SK-N-MC (cell line): ENCODE measurements around the gene EPHB3.

Experiments used
- EZH2 ChIP-seq: fragments of 200-600 bp; sonication (generic); IDR thresholded peaks from one replicate; pipeline ENCODE4 v1.6.1; 2017; ENCODE audit warnings: antibody characterized with exemption
- FOXP2 ChIP-seq: optimal IDR thresholded peaks from 2 replicates; pipeline ENCODE3; 2011; ENCODE audit warnings: mild to moderate bottlenecking, moderate library complexity; ENCODE audit not compliant: insufficient read depth; ENCODE audit errors: extremely low read length, control extremely low read depth
- POLR2AphosphoS5 ChIP-seq: IDR thresholded peaks from 2 replicates; pipeline ENCODE4 v1.6.1; 2012; ENCODE audit warnings: mild to moderate bottlenecking, low read depth, low read length, borderline replicate concordance

- TF ChIP-seq POLR2AphosphoS5 (no peak; the same call in 1 of the 2 replicates), EZH2 (no peak), FOXP2 (no peak)
These were observed 11.2 kb downstream of the EPHB3 start for GRCh38 chr3:184572633-184573270.
